Nucleus accumbens (tissue), 56 donors: Measurements from ENCODE around the gene ZNF764.
"Not testable (repeated sequence)": the region's sequence is repeated elsewhere in the genome, so short reads cannot be mapped to it uniquely, and the experiment has no call there.

ENCODE experiments used
- DNase-seq, 56 donors: peaks; one replicate each; lab custom pipeline; 2025; lab: John Stamatoyannopoulos, UW

ZNF764 gene

DNA sequence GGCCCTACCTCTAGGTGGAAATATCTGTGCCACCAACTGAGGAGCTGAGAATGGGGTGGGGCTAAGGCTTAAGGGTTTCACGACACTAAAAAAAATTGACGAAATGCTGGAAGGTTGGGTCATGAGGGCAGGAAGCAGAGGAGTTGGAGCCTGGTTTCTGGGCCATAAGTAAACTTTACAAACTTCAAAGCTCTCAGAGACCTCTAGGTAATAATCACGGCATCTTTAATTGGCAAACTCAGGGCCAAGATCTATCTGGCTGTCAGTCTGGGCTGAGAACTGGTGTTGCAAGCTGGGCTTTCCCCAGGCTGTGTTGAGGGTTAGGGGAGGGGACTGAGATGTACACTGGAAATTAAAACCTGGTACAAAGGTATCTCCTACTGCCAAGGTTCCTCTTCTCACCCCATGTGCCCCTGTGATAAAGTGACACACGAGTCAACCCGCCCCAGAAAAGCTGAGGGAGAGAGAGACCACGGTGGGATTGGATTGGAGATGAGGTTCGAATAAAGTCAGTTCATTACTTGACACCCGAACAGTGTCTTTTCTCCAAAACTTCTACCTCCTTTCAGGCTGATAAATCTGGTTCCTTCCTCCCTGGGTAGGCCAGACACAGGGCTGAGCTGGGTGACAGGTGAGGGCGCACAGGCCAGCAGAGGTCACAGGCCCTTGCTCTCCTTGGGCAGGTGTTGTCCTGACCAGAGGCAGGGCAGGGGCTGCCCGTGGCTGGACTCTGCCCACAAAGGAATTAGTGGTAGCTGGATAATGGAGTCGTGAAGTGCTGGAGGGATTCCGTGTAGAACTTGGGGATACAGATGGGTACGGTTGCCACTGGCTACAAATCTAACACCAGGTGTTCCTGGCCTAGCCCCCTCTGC, 27.8 kb downstream of the ZNF764 start:
- DNase-seq, result no peak

DNA sequence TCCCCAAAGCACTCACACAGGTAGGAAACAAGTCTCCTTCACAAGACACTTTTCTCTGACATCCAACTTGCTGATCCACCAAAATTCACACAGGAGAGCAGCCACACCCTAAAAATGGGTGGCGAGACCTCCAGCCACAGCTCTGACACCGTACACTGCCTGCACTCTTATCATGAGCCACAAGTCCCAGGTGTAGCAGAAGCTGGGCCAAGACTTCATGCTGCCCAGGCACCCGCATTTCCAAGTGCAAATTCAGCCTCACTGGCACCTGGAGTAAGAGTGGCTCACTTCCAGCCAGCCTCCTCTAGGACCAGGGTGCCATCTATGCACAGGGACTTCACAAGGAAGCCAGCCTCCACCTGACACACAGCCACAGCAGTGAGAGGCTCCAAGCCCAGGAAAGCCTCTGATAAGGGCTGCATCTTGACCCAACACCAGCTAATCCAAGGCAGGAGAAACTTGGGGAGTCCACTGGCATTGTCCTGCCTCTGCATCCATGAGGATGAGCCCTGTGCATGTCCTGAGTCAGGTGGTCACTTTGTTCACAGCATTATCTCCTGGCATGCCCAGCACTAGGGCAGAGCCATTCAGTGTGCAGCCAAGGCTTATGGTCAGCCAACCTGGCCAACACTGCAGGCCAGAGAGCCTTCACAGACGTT, 29.2 kb downstream of the ZNF764 start:
- DNase-seq, result no peak

DNA sequence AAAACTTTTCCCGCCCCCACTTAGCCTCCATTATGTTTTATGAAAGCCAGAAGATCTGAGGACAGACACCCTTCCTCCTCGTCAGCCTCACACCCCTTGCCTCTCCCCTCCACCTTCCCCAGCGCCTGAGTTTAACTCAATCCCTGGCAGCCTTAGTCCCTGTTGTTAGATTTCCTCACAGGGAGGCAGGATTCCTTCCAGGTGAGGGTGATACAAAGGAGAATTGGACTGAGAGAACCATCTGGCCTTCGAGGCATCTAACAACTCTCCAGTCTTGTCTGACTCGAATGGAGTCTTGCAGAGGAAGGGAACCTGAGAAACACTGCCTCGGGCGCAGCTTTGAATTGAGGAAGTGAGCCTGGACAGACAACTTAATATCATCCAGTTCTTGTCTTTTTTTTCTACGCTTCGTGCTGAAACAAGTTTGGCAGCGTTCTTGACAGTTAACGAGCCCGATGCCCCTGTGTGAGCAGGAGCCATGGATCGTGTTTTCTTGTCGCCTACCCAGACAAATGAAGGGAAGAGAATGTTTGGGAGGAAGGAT, 30.5 kb downstream of the ZNF764 start:
- peak in 4 of 56 donors; percentile 19 to 53 (median 42) for DNase-seq

DNA sequence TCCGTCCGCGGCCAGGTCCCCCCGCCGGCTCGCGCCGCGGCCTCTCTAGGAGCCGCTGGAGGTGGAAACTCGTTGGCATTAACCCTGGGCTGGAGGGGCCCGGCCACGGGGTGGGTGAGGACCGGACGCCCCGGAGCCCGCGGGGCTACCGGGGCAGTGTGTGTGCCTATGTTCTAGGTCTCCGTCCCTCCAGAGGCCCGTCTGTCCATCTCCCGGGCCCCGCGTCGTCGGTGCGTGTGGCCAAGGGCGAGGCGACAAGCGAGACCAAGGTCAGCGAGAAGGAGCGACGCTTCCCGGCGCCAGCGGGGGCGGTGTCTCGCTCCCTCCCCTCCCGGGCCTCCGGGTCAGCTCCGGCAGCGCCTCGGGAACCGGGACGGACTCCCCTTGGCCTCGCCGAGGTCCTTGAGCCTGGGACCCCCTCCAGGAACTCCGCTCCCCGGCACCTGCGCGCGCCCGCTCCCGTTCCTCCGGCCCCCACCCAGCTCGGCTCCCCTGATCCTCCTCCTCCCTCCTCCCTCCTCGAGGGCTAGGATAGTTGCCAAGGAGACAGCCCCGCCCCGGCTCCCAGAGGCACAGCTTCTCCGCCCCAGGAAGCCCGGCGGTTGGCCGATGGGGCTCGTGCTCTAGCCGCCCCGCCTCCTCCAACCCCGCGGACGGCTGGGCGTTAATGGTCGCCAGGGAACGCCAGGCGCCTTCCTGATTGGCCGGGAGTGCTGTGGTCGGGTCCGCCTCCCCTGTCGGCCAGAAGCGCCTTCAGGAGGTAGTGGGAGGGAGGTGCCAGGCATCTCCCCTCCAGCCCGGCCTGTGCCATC, 31.1 kb downstream of the ZNF764 start:
- DNase-seq, result peak; percentile 79 to 99 (median 96)

DNA sequence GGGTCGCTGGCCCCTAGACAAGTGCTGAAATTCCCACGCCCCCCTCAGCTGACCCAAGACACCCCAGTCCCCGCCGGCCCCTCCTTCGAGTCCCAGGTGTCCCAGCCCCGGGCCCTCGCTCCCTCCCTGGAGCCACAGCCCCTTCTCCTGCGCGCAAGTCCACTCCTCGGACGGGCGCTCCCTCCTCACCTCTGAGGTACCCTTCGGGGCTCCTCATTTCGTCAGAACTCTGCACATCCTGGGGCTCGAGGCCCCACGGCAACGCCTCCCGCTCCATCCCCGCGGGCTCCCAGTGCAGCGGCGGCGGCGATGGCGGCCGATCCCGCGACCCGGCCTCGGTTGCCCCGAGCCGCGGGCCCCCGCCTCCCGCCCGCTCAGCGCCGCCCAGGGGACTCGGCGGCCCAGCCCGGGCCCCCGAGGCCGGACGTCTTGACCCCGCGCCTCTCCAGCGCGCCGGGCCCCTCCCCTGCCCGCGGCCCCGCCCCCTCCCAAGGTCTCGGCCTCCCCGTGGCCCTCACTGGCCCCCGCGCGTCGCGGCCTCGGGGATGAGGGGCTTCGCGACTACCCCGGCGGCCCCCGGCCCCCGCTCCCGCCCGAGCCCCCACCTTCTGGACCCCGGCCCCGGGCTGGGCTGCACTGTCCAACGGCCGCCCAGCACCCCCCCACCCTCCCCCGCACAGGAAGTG, 31.9 kb downstream of the ZNF764 start, which contains the start of gene ZNF768:
Gene ZNF768, minus strand, starts transcription at position 430 of the 686 bp plus-strand sequence. Its CDS starts 153 bp downstream, at position 277.
- DNase-seq, result peak in 29 of 56 donors; percentile 6 to 87 (median 68)

- DNase-seq, result no peak
Observed at GRCh38 chr16:30525844-30526136, 32.4 kb downstream of the ZNF764 start.

DNA sequence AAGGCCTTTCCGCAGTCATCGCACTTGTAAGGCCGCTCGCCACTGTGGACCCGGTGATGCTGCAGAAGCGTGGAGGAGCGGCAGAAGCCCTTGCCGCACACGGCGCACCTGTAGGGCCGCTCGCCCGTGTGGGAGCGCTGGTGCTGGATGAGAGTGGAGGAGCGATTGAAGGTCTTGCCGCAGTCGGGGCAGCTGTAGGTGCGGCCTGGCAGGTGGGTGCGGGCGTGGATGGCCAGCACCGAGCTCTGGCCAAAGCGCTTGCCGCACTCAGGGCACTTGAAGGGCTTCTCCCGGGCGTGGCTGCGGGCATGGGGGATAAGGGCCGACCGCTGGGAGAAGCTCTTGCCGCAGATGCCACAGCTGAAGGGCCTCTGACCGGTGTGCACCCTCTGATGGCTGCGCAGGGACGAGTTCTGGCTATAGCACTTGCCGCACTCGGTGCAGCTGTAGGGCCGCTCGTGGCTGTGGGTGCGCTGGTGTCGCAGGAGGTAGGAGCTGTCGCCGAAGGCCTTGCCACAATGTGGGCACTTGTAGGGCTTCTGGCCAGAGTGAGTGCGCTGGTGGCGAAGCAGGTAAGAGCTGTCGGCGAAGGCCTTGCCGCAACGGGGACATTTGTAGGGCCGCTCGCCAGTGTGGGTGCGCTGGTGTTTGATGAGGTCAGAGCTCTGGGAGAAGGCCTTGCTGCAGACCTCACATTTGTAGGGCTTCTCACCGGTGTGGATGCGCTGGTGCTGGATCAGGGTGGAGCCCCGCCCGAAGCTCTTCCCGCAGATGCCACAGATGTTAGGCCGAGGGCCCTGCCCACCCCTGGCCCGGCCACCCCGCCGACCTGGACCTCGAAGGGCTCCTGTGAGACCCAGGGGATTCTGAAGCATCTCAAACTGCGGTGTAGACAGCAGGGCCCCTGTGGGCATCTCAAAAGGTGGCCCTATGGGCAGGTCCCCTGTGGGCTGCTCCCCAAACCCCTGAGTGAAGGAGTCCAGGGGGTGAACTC, 33.3 kb downstream of the ZNF764 start:
- no peak for DNase-seq

DNA sequence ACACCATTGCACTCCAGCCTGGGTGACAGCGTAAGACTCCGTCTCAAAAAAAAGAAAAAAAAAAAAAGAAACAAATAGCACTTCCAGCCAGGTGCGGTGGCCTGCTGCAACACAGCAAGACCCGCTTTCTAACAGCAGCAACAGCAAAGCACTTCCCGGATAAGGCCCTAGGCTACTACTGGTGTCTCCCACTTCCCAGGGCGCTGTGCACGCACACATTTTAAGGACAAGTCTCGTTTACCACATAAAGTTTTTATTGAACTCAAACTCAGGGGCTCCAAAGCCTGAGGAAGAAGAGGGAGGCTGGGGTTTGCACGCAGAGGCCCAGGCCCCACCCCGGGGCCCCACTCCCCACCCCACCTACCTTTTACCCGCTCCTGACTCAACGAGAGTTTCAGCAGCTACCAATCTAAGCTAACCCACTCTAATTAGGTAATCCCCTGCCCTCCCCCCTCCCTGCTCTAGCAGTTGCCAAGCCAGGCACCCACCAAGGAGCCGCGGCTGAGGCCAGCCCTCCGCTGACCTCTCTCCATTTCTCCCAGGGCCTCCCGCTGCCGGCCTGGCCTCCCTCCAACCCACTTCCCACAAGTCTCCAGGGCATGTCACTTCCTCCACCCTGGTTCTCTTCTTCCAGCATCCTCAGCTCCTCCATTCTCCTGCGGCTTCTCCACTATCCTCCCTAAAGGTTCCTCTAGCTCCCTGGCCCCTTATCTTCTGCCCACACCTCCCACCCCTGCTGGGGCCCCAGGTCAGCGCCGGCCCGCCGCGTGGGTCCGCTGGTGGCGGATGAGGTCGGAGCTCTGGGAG, 34.2 kb downstream of the ZNF764 start:
- peak in 1 of 56 donors; percentile 4 for DNase-seq

DNA sequence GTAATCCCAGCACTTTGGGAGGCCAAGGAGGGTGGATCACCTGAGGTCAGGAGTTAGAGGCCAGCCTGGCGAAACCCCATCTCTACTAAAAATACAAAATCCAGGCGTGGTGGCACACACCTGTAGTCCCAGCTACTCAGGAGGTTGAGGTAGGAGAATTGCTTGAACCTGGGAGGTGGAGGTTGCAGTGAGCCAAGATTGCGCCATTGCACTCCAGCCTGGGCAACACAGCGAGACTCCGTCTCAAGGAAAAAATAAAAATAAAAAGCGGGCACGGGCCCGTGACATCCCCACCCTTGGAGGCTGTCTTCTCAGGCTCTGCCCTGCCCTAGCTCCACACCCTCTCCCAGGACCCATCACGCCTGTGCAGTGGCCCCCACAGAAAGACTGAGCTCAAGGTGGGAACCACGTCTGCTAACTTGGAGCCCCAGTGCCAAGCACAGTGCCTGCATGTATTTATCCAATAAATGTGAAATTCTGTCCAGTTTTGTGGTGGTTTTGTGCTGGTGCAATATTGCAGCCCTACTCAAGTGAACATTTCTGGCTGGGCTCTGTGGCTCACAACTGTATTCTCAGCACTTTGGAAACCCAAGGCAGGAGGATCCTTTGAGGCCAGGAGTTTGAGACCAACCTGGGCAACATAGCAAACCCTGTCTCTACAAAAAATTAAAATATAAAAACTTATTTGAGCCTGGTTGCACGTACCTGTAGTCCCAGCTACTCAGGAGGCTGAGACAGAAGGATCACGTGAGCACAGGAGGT, 35.3 kb downstream of the ZNF764 start:
- DNase-seq, result not testable (repeated sequence)

GRCh38 chr16:30521873-30522641, 36.1 kb downstream of the ZNF764 start:
- DNase-seq, result no peak

- DNase-seq, result no peak
Observed at GRCh38 chr16:30521476-30521872, 36.7 kb downstream of the ZNF764 start.

DNA sequence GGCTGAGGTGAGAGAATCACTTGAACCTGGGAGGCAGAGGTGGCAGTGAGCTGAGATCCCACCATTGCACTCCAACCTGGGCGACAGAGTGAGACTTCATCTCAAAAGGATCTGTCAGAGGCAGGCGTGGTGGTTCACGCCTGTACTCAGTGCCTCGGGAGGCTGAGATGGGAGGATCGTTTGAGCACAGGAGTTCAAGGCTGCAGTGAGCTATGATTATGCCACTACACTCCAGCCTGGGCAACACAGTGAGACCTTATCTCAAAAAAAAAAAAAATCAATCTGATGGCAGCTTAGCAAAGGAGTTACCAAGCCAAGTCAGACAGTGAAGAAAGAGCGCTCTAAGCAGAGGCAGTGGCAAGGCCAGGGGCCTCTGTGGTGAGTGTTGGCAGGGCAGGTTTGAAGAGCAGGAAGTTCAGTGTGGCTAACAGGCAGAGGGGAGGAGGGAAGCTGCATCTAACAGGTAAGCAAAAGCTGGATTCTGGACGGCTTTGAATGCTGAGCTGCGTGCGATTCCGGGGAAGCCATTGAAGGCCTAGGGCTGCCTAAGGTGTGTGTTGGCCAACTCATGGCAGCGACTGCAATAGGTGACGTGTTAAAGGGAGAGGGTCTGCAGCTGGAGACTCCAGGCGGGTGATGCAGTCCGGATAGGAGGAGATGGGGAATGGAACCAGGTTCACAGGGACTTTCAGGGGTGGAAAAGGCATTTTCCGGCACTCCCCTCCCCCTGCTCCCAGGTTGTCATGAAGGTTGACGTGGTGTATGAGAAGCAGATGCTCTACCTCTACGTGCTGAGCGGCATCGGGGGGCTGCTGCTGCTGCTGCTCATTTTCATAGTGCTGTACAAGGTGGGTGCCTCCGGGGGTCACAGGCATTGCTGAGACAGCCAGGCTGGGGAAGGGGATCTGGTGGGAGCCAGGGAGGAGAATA, 38.8 kb downstream of the ZNF764 start:
- no peak for DNase-seq

GRCh38 chr16:30518552-30518951, 39.6 kb downstream of the ZNF764 start:
- no peak for DNase-seq

DNA sequence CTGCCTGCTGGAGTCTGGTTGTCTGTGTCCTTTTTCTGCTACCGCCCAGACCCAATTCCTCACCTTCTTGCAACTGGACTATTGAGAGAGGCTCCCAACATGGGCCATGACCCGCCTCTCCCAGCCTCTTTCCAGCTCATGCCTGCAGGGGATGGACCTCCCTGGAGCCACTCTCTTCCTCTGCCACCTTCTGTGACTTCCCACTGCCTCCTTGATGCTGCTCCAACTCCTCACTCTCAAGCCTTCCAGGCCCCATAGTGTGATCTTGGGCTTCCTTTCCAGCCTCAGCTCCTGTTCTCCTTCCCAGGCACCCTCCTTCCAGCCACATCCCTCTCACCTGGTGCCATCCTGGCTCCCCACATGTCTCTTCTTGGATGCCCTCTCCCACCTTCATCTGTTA, 42.9 kb downstream of the ZNF764 start:
- DNase-seq, result no peak

GRCh38 chr16:30511509-30511908, 46.7 kb downstream of the ZNF764 start:
- DNase-seq, result no peak
